GM19023 (cell line): ENCODE measurements around the gene SNX6.
"Not testable (repeated sequence)": the region's sequence is repeated elsewhere in the genome, so short reads cannot be mapped to it uniquely, and the experiment has no call there.

Experiments
- ATAC-seq: cut with Tn5 transposase; IDR thresholded peaks from one replicate; pipeline ENCODE4 v1.9.1; 2021; ENCODE audit warnings: mild to moderate bottlenecking, moderate library complexity; ENCODE audit not compliant: unreplicated experiment

Gene SNX6

GRCh38 chr14:34569750-34570149 lies 60.2 kb downstream of the SNX6 start:
- no peak for ATAC-seq

- ATAC-seq, result no peak
These were observed 61.1 kb downstream of the SNX6 start for GRCh38 chr14:34568803-34569202.

- ATAC-seq, result no peak
These were observed 67.2 kb downstream of the SNX6 start for GRCh38 chr14:34562776-34563150.

GRCh38 chr14:34562037-34562775 lies 67.7 kb downstream of the SNX6 start:
- not testable (repeated sequence) for ATAC-seq

GRCh38 chr14:34556498-34556829 lies 73.5 kb downstream of the SNX6 start:
- peak; percentile 51 for ATAC-seq

GRCh38 chr14:34555583-34556497 lies 74.1 kb downstream of the SNX6 start:
- ATAC-seq, result peak; percentile 74

- ATAC-seq, result no peak
These were observed 75.3 kb downstream of the SNX6 start for GRCh38 chr14:34554540-34555250.

GRCh38 chr14:34549276-34549966 lies 80.5 kb downstream of the SNX6 start:
- ATAC-seq, result not testable (repeated sequence)

GRCh38 chr14:34548472-34548981 lies 81.4 kb downstream of the SNX6 start:
- no peak for ATAC-seq

GRCh38 chr14:34547136-34547520 lies 82.8 kb downstream of the SNX6 start:
- peak; percentile 46 for ATAC-seq

- peak; percentile 64 for ATAC-seq
These were observed 83.4 kb downstream of the SNX6 start for GRCh38 chr14:34546272-34547135.

GRCh38 chr14:34540181-34541059 lies 89.5 kb downstream of the SNX6 start:
- not testable (repeated sequence) for ATAC-seq

- ATAC-seq, result peak; percentile 99
These were observed 90.4 kb downstream of the SNX6 start, which contains the start of gene EAPP for GRCh38 chr14:34539407-34540180. Gene EAPP (minus strand): TSS chr14:34539701. CDS start chr14:34539628, 73 bp downstream.

GRCh38 chr14:34538871-34539406 lies 91.0 kb downstream of the SNX6 start:
- peak; percentile 2 for ATAC-seq

GRCh38 chr14:34538096-34538495 lies 91.9 kb downstream of the SNX6 start:
- not testable (repeated sequence) for ATAC-seq

- no peak for ATAC-seq
These were observed 92.3 kb downstream of the SNX6 start for GRCh38 chr14:34537677-34538009.

- no peak for ATAC-seq
These were observed 92.8 kb downstream of the SNX6 start for GRCh38 chr14:34536951-34537676.
